A549 (cell line): ENCODE data around the gene YAF2. TPM values are rescaled to one million over a fixed set of nuclear protein-coding genes. Genes with fewer than 3 reads are reported as not detected.

Source experiments
- ATAC-seq, 2 experiments: fragments of 200-7000 bp in 1 of 2; fragments of >200 bp in 1 of 2; cut with Nextera tagmentation in 1 of 2; cut with Tn5 transposase in 1 of 2; 3 replicates each; pipeline versions ENCODE4 v1.8.0 to v1.9.1; 2018 to 2020; ENCODE audit warnings: mild to moderate bottlenecking in 1 of 2, moderate library complexity in 1 of 2
- CTCF ChIA-PET: fragments of 300-600 bp; sonication (Branson Sonifier 250); formaldehyde crosslinking; extraction: SDS; loops from one replicate; lab custom pipeline; 2021; ENCODE audit warnings: antibody characterized with exemption, inconsistent platforms; lab: Yijun Ruan, JAX
- POLR2A ChIA-PET: fragments of 350-600 bp; formaldehyde crosslinking; extraction: SDS; loops from one replicate; lab custom pipeline; 2021; ENCODE audit warnings: antibody characterized with exemption, inconsistent platforms; lab: Yijun Ruan, JAX
- DNase-seq, 2 experiments: peaks; one replicate each; pipeline versions ENCODE4 v3.0.0 to v3.0.0-alpha.2; 2011 to 2016; ENCODE audit warnings: low read depth in 1 of 2, low spot score in 1 of 2
- FAIRE-seq: peaks from 2 replicates; lab custom pipeline; 2011; peaks lifted over from hg19 to GRCh38; lab: Jason Lieb, UNC
- H3K27ac ChIP-seq, 2 experiments: fragments of >200 bp; sonication (Bioruptor Twin); formaldehyde crosslinking; 3 replicates each; pipeline ENCODE4 v1.5.1; 2016 to 2017
- H3K4me1 ChIP-seq: fragments of >200 bp; sonication (Bioruptor Twin); formaldehyde crosslinking; 3 replicates; pipeline ENCODE4 v1.6.1; 2016
- H3K4me2 ChIP-seq: fragments of >200 bp; sonication (Bioruptor Twin); formaldehyde crosslinking; 3 replicates; pipeline ENCODE4 v1.6.1; 2016
- H3K4me3 ChIP-seq: fragments of >200 bp; sonication (Bioruptor Twin); formaldehyde crosslinking; 3 replicates; pipeline ENCODE4 v1.5.1; 2016
- H3K9me3 ChIP-seq: fragments of >200 bp; sonication (Bioruptor Twin); formaldehyde crosslinking; 3 replicates; pipeline ENCODE4 v1.6.1; 2016
- ATOH8 ChIP-seq: fragments of 250-450 bp; sonication (Bioruptor Pico); IDR thresholded peaks from 2 replicates; pipeline ENCODE4 v1.5.0; 2020; ENCODE audit warnings: low read depth, mild to moderate bottlenecking, moderate library complexity
- BCL3 ChIP-seq: fragments of >200 bp; sonication (Bioruptor Twin); formaldehyde crosslinking; IDR thresholded peaks from 3 replicates; pipeline ENCODE4 v1.6.1; 2016
- BHLHE40 ChIP-seq: IDR thresholded peaks from 2 replicates; pipeline ENCODE4 v1.6.1; 2012; ENCODE audit warnings: low read depth, low read length, inconsistent platforms
- CBX8 ChIP-seq: fragments of 200-600 bp; sonication (generic); IDR thresholded peaks from 2 replicates; pipeline ENCODE4 v1.6.1; 2016
- CEBPB ChIP-seq, 2 experiments: fragments of >200 bp in 1 of 2; sonication (Bioruptor Twin) in 1 of 2; formaldehyde crosslinking in 1 of 2; IDR thresholded peaks; 2 replicates each; pipeline ENCODE4 v1.6.1; 2012 to 2016
- CHD4 ChIP-seq: fragments of 200-600 bp; sonication (generic); IDR thresholded peaks from 2 replicates; pipeline ENCODE4 v1.6.1; 2016; ENCODE audit warnings: antibody characterized with exemption, mild to moderate bottlenecking, borderline replicate concordance
- E2F6 ChIP-seq: IDR thresholded peaks from 2 replicates; pipeline ENCODE4 v1.6.1; 2012; ENCODE audit warnings: low read depth, borderline replicate concordance
- EHF ChIP-seq: fragments of 250-450 bp; sonication (Bioruptor Pico); IDR thresholded peaks from 2 replicates; pipeline ENCODE4 v1.5.0; 2020; ENCODE audit warnings: mild to moderate bottlenecking
- EP300 ChIP-seq, 2 experiments: fragments of >200 bp; sonication (Bioruptor Twin); formaldehyde crosslinking; IDR thresholded peaks; 2 replicates in 1 of 2; 3 replicates in 1 of 2; pipeline ENCODE4 v1.6.1; 2016 to 2017
- FOSB ChIP-seq: fragments of 250-450 bp; sonication (Bioruptor Pico); IDR thresholded peaks from 2 replicates; pipeline ENCODE4 v1.5.0; 2020; ENCODE audit warnings: mild to moderate bottlenecking, moderate library complexity
- GATA3 ChIP-seq: IDR thresholded peaks from 2 replicates; pipeline ENCODE4 v1.6.1; 2012; ENCODE audit warnings: borderline replicate concordance
- HDAC2 ChIP-seq: fragments of 200-600 bp; sonication (generic); IDR thresholded peaks from 2 replicates; pipeline ENCODE4 v1.6.1; 2016
- HES2 ChIP-seq: fragments of >200 bp; sonication (Bioruptor Twin); formaldehyde crosslinking; IDR thresholded peaks from 2 replicates; pipeline ENCODE4 v1.6.1; 2016
- JUN ChIP-seq, 2 experiments: fragments of >200 bp; sonication (Bioruptor Twin); formaldehyde crosslinking; IDR thresholded peaks; 2 replicates in 1 of 2; 3 replicates in 1 of 2; pipeline ENCODE4 v1.6.1; 2016 to 2017
- JUNB ChIP-seq: fragments of >200 bp; sonication (Bioruptor Twin); formaldehyde crosslinking; IDR thresholded peaks from 2 replicates; pipeline ENCODE4 v1.6.1; 2016
- KDM1A ChIP-seq: fragments of 200-600 bp; sonication (generic); IDR thresholded peaks from 2 replicates; pipeline ENCODE4 v1.6.1; 2016; ENCODE audit warnings: low read depth, mild to moderate bottlenecking
- KDM5A ChIP-seq: fragments of 200-600 bp; sonication (generic); IDR thresholded peaks from 2 replicates; pipeline ENCODE4 v1.6.1; 2016; ENCODE audit warnings: antibody characterized with exemption, mild to moderate bottlenecking
- MAFK ChIP-seq: fragments of 450-650 bp; IDR thresholded peaks from 2 replicates; pipeline ENCODE4 v1.6.1; 2014; ENCODE audit not compliant: partially characterized antibody
- MAX ChIP-seq: IDR thresholded peaks from 2 replicates; pipeline ENCODE4 v1.6.1; 2012
- NFE2L2 ChIP-seq: fragments of 150-350 bp; conservative IDR thresholded peaks from 2 replicates; pipeline ENCODE4 v1.6.1; 2014; ENCODE audit warnings: low read length
- NPAS2 ChIP-seq: fragments of 250-450 bp; sonication (Bioruptor Pico); IDR thresholded peaks from 2 replicates; pipeline ENCODE4 v1.8.0; 2022; ENCODE audit warnings: mild to moderate bottlenecking, moderate library complexity, borderline replicate concordance
- PBX3 ChIP-seq: IDR thresholded peaks from 2 replicates; pipeline ENCODE4 v1.6.1; 2012
- PHF8 ChIP-seq: fragments of 200-600 bp; sonication (generic); IDR thresholded peaks from 2 replicates; pipeline ENCODE4 v1.6.1; 2016; ENCODE audit warnings: low read depth, mild to moderate bottlenecking, antibody characterized with exemption, moderate library complexity, borderline replicate concordance
- POLR2A ChIP-seq: IDR thresholded peaks from 2 replicates; pipeline ENCODE4 v1.6.1; 2012; ENCODE audit warnings: mild to moderate bottlenecking, low read length
- RAD21 ChIP-seq, 2 experiments: fragments of >200 bp in 1 of 2; sonication (Bioruptor Twin) in 1 of 2; formaldehyde crosslinking in 1 of 2; IDR thresholded peaks in 1 of 2; conservative IDR thresholded peaks in 1 of 2; 2 replicates in 1 of 2; 3 replicates in 1 of 2; pipeline ENCODE4 v1.6.1; 2012 to 2018; ENCODE audit warnings: inconsistent platforms in 1 of 2
- RARB ChIP-seq: fragments of 250-450 bp; sonication (Bioruptor Pico); IDR thresholded peaks from 2 replicates; pipeline ENCODE4 v1.8.0; 2021; ENCODE audit warnings: mild to moderate bottlenecking, moderate library complexity
- RFX5 ChIP-seq: fragments of 450-650 bp; IDR thresholded peaks from 2 replicates; pipeline ENCODE4 v1.7.1; 2014; ENCODE audit warnings: antibody characterized with exemption, mild to moderate bottlenecking, moderate library complexity
- RNF2 ChIP-seq: fragments of 200-600 bp; sonication (generic); IDR thresholded peaks from 2 replicates; pipeline ENCODE4 v1.6.1; 2016; ENCODE audit warnings: low read depth, mild to moderate bottlenecking, antibody characterized with exemption, moderate library complexity, borderline replicate concordance
- SMC3 ChIP-seq: fragments of >200 bp; sonication (Bioruptor Twin); formaldehyde crosslinking; IDR thresholded peaks from 3 replicates; pipeline ENCODE4 v1.6.1; 2018; ENCODE audit warnings: inconsistent platforms
- SREBF2 ChIP-seq: fragments of 450-650 bp; IDR thresholded peaks from 2 replicates; pipeline ENCODE4 v1.6.1; 2014; ENCODE audit warnings: mild to moderate bottlenecking, moderate library complexity
- TP53 ChIP-seq: fragments of 250-450 bp; sonication (Bioruptor Pico); IDR thresholded peaks from 2 replicates; pipeline ENCODE4 v1.5.0; 2021; ENCODE audit warnings: mild to moderate bottlenecking, moderate library complexity
- ZNF302 ChIP-seq: fragments of 250-450 bp; sonication (Bioruptor Pico); IDR thresholded peaks from 2 replicates; pipeline ENCODE4 v1.9.0; 2021; ENCODE audit warnings: inconsistent platforms, mild to moderate bottlenecking, moderate library complexity
- WGBS: methylation state at CpG from one replicate; pipeline ENCODE4 v1.1.6; 2017; ENCODE audit errors: missing lambda C conversion rate; 5-methylcytosine and 5-hydroxymethylcytosine counted together
- polyA plus RNA-seq, 4 experiments: library from polyadenylated mRNA; depleted of rRNA in 3 of 4; stranded (reverse); fragments of >200 nt; fragmentation: RNase III in 1 of 4; extraction: RNeasy Plus Mini Kit Qiagen cat#74134 plus additional on column Dnase treatment in 1 of 4; gene quantifications; 2 replicates in 3 of 4; 3 replicates in 1 of 4; pipeline ENCODE4 v1.2.3, GENCODE V29; 2011 to 2017

YAF2 gene
- polyA plus RNA-seq, 2 of the 4 experiments (the other 2 are of a cell fraction), result 21.5 to 49.2 TPM

GRCh38 chr12:42281844-42282243 is 43.8 kb upstream of the YAF2 start (continued):
- no peak for TF ChIP-seq KDM1A
- no peak for TF ChIP-seq CEBPB (IDR thresholded peaks at IDR 0.05)
- no peak for TF ChIP-seq ATOH8 (CRISPR knock-in tag)
- TF ChIP-seq EHF, result no peak
- no peak for TF ChIP-seq TP53 (CRISPR knock-in tag)
- TF ChIP-seq NFE2L2, result no peak
- TF ChIP-seq JUN (IDR thresholded peaks at IDR 0.05), result no peak
- TF ChIP-seq, all 56 proteins: peak for 0

GRCh38 chr12:42281278-42281677 is 43.2 kb upstream of the YAF2 start:
- no peak overlapping the region for H3K4me2 ChIP-seq
- 52% methylated on average over 3 of the region's 3 CpGs for WGBS
- no peak for FAIRE-seq
- H3K9me3 ChIP-seq, result no peaks in the 10 kb centered on the region
- ATAC-seq, result no peak
- no peak for DNase-seq
- no peak overlapping the region for H3K4me3 ChIP-seq
- no peaks in the 10 kb centered on the region for H3K4me1 ChIP-seq
- no peak for TF ChIP-seq E2F6
- TF ChIP-seq BCL3, result no peak
- TF ChIP-seq PHF8, result no peak
- TF ChIP-seq EP300 (IDR thresholded peaks at IDR 0.05), result no peak
- TF ChIP-seq RAD21 (conservative IDR thresholded peaks at IDR 0.05 in 1 of 2, IDR thresholded peaks at IDR 0.05 in 1 of 2), result no peak
- TF ChIP-seq SMC3, result no peak
- no peak for TF ChIP-seq CHD4
- no peak for TF ChIP-seq PBX3
- TF ChIP-seq JUNB, result no peak
- no peak for TF ChIP-seq HES2
- TF ChIP-seq POLR2A, result no peak
- no peak for TF ChIP-seq GATA3
- no peak for TF ChIP-seq FOSB
- TF ChIP-seq MAFK, result no peak
- TF ChIP-seq ZNF302 (CRISPR knock-in tag), result no peak
- no peak for TF ChIP-seq RARB (CRISPR knock-in tag)
- no peak overlapping the region for H3K27ac ChIP-seq
- CTCF ChIA-PET, result interaction anchor here (0.6 kb wide), 1 partner anchor 891 kb away, joined by 3 read pairs; no protein-coding TSS in a partner anchor
- POLR2A ChIA-PET, result no interaction called here

GRCh38 chr12:42278128-42278510 is 40.1 kb upstream of the YAF2 start:
- Histone ChIP-seq H3K9me3 (no peaks in the 10 kb centered on the region), H3K4me2 (no peak overlapping the region), H3K27ac (no peak overlapping the region), H3K4me3 (no peak overlapping the region), H3K4me1 (no peaks in the 10 kb centered on the region)
- ChIA-PET CTCF (interaction anchor here (1.8 kb wide), 1 partner anchor 18 kb away, joined by 6 read pairs; no protein-coding TSS in a partner anchor), POLR2A (no interaction called here)
- ATAC-seq (no peak), DNase-seq (no peak), FAIRE-seq (no peak)
- TF ChIP-seq CBX8 (no peak), NPAS2 (CRISPR knock-in tag) (no peak), RNF2 (no peak), BHLHE40 (no peak), POLR2A (no peak), RARB (CRISPR knock-in tag) (no peak), ZNF302 (CRISPR knock-in tag) (no peak), FOSB (no peak), GATA3 (no peak), MAX (no peak), E2F6 (no peak), PHF8 (no peak), KDM5A (no peak), HDAC2 (no peak), SREBF2 (no peak), KDM1A (no peak), RFX5 (no peak)
